NCI-H1105 treated with DMSO at 0.1 percent for 48 hours (cell line): ENCODE measurements around the gene MYCBPAP.

Source experiments
- DNase-seq: peaks from one replicate; lab custom pipeline; 2025; lab: John Stamatoyannopoulos, UW

Gene MYCBPAP

DNA sequence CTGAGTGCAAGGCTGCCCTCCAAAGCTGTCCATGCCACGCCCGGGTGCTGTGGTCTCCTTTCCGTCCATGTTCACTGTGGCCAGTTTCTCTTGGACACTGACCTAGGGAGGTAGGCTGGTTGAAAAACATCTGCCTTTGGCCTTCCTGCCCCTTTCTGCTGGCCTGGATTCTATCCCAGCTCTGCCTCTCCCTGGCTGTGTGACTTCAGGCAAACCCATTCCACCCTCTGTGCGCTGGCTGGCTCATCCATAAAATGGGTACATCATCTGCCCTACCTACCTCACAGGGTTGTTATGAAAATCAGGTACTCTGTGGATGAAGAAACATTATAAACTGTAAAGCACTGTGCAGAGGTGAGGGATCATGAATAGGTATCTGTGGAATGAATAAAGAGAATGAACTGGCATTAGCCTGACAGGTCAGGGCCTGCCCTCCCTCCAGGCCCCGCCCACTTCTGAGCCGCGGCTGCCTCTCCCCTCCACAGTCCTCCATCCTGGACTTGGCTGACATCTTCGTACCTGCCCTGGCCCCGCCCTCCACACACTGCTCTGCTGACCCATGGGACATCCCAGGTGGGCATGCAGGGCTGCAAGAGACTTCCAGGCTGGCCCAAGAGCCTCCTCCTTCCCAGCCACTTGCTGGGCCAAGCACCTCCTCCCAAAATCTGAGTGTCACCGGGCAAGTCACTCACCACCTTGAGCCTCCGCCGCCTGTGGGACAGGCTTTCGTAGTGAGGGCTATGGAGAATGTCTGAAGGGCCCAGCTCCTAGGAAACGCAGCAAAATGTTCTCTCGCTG lies 31.7 kb downstream of the MYCBPAP start:
- no peak for DNase-seq

DNA sequence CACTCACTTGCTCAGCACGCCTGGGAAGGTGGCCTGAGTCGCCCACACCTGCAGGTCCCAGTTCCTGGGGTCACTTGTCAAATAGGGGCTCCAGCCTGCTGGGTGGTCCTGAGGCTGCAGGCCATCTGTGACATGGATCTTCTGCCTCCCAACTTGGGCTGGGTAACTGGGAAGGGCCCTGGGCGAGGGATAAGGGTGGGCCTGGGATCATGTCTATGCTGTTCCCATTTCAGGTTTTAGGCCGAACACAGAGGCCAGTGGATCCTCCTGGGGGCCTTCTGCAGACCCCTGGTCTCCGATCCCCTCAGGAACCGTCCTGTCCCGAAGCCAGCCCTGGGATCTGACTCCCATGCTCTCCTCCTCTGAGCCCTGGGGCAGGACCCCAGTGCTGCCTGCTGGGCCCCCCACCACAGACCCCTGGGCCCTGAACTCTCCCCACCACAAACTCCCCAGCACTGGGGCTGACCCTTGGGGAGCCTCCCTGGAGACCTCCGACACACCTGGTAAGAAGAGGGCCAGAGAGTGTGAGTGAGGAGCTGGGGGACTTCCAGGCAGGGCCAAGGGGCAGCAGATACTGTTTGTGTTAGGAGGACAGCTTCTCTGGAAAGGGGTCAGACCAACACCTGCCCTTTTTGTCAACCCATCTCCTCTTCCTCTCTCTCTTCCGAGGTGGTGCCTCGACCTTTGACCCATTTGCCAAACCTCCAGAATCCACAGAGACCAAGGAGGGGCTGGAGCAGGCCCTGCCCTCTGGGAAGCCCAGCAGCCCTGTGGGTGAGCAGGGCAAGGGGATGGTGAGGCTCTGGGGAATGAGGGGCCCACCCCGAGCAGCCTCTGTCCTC lies 32.5 kb downstream of the MYCBPAP start:
- DNase-seq = no peak

DNA sequence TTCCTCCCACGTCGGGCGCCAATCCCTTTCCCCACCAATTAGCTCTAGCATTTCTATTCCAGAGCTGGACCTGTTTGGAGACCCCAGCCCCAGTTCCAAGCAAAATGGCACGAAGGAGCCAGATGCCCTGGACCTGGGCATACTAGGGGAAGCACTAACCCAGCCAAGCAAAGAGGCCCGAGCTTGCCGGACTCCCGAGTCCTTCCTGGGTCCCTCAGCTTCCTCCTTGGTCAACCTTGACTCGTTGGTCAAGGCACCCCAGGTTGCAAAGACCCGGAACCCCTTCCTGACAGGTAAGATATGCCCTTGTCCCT lies 33.1 kb downstream of the MYCBPAP start:
- no peak for DNase-seq

DNA sequence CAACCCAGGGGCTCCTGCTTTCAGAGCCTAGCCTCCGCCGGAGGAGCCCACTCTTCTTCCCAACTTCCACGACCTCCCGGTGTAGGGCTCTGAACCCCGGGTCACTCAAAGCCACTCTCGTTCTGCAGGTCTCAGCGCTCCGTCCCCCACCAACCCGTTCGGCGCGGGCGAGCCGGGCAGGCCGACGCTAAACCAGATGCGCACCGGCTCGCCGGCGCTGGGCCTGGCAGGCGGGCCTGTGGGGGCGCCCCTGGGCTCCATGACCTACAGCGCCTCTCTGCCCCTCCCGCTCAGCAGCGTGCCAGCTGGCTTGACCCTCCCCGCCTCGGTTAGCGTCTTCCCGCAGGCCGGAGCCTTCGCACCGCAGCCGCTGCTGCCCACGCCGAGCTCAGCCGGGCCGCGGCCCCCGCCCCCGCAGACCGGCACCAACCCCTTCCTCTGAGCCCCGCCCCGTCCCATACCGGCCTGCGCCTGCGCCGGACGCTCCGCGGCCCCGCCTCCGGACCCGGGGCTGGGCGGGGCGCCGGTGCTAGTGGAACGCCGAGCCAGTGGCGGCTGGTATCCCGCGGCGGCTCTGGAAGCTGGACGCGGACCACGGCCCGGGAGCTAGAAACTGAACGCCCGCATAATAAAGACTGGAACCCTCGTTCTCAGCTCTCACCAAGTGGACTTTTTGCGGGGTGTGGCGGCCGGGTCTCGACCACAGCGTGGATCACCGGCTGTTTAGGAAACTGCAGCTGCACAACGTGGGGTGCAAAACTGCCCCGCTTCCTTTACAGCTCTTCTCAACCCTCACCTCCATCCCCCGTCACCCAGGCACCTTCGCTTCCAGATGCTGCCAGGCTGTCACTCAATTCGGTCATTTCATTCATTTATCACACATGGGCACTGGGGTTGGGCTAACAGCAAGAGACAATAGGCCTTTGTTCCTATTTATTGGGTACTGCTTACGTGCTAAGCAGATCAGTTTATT lies 33.8 kb downstream of the MYCBPAP start:
- peak; percentile 55 for DNase-seq

DNA sequence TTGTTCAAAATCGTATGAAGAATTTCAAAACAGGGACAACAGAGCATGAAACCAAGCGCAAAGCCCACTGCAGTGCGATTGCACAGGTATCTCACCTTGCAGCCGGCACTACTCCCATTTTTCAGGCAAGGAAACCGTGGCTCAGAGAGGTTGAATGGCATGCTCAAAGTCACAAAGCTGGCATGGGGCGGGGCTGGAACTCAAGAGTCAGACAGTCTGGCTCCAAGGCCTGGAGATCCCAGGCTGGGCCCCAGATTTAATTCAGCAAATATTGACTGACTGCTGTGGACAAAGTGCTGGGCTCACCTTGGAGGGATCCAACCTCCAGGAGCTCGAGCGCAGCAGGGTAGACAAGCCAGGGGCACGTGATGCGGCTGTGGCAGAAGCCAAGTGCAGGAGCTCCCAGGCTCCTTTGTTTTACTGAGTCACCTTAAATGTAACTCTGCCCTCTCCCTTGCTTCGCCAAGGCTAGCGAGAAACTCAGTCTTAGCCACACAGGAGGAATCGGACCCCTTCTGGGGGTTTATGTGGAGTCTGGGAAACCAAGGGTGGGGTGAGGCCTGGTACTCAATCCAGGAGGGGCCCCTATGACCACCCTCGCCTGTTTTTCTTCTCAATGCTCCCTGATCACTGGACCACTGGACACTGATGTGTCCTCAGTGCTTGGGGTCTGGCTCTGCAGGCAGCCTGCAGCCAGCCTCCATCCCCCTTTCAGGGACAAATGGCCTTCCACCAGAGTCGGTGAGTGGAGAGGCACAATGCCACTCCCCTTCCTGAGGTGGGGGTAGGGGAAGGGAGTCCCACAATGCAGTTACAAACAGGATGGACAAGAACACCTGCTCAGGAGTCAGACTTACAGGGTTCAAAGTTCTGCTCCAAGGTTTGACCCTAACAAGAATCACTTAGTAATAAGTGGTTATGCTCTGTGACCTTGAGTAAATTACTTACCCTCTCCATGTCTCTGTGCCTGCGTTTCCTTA lies 34.8 kb downstream of the MYCBPAP start:
- peak; percentile 10 for DNase-seq

DNA sequence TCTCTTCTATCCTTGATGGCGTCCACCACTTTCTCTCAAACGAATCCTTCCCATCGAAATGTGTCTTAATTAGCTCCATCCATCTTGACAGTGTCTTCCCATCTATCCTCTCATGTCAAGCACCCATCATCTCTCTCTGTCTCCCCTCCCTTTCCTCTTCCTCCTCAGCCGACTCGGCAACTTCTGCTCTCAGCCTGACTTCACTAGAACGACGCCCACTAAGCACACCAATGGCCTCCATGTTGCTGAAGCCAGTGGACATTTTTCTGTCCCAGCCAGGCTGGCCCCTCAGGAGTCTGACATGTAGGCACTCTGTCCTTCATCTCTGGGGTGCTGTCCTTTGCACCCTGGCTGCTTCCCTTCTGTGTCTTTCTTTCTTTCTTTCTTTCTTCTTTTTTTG lies 36.3 kb downstream of the MYCBPAP start:
- no peak for DNase-seq

DNA sequence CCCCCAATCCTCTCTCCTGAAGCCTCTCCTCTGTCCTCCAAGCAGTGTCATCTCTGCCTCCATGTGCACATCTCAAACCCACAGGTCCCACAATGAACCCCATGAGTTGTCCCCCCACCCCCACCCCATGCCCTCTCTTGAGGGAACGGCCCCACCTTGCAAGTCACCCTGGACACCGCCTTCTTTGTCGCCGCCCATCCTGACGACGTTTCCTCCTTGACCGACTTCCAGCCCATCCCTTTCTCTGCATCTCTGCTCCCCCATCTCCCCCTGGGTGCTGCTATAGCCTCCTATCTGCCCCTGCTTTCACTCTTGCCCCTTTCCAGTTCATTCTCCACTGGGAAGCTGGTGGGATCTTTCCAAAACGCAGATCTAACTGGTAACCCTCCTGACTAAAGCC lies 37.1 kb downstream of the MYCBPAP start:
- DNase-seq = no peak

DNA sequence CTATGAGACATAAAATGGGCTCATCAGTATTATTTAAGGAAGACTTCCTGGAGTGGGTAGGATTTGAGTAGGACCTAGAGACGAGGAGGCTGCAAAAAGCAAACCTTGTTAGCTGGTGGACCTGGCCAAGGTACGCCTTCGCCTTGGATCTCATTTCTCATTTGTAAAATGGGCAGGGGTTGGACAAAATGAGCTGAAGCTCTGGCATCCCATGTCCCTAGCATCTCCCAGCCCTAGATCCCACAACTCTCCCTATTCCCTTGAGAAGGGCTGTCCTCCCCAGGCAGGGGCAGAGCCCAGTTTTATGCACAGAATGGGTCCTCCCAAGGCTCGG lies 38.4 kb downstream of the MYCBPAP start:
- DNase-seq = no peak

DNA sequence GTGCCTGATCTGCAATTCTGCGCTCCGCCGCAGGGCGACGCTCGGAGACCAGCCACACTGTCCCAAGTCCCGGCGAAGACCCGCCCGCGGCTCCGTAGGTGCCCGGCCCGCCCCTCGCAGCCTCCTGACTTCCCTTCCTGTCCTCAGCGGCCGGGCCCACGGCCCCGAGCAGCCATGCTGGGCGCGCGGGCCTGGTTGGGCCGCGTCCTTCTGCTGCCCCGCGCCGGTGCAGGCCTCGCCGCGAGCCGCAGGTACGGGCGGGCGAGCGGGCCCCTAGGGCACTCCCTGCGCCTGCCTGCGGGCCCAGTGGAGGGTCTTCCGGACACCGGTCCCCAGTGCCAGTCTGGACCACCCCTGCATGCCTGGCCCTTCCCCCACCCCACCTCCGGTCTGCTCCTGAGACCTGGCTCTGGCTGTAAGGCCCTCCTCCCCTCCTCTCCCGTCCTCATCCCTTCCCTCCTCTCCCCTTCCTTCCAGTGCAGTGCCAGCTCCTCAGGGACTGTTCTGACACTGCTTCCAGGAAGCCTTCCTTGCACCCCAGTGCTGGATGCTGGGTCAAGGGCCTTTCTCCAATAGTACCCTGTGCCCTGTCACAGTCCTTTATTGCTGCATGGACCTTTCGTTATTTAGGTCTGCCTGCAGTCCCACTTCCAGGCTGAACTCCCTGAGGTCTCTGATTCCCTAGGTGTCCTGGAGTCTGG lies 38.9 kb downstream of the MYCBPAP start, which contains the start of gene SPATA20:
SPATA20 (plus strand) TSS at position 140 of the 701 bp plus-strand sequence; CDS start at position 175, 35 bp downstream.
- peak; percentile 81 for DNase-seq

DNA sequence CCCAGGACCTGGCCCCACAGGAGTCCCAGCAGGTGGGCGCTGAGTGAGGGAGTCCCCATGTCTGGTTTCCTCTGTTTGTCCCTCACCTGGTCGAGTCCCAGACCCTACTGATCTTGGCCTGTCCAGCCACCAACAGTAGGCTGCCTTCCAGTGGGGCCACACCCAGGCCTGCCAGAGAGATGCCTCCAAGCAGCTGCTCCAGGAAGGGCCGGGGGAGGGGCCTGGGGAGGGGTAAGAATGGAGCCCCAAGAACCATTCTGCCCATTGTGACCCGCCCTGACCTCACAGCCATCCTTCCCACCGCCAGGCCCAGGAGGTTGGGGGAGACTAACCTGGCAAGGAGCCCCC lies 39.5 kb downstream of the MYCBPAP start:
- DNase-seq = no peak

DNA sequence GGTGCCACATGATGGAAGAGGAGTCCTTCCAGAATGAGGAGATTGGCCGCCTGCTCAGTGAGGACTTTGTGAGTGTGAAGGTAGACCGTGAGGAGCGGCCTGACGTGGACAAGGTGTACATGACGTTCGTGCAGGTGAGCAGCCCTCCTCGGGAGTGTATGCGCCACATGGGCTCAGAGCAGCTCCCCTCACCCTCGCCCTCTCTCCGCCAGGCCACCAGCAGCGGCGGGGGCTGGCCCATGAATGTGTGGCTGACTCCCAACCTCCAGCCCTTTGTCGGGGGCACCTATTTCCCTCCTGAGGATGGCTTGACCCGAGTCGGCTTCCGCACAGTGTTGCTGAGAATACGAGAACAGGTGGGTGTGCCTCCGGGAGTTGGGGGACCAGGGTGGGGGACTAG lies 40.6 kb downstream of the MYCBPAP start:
- no peak for DNase-seq

DNA sequence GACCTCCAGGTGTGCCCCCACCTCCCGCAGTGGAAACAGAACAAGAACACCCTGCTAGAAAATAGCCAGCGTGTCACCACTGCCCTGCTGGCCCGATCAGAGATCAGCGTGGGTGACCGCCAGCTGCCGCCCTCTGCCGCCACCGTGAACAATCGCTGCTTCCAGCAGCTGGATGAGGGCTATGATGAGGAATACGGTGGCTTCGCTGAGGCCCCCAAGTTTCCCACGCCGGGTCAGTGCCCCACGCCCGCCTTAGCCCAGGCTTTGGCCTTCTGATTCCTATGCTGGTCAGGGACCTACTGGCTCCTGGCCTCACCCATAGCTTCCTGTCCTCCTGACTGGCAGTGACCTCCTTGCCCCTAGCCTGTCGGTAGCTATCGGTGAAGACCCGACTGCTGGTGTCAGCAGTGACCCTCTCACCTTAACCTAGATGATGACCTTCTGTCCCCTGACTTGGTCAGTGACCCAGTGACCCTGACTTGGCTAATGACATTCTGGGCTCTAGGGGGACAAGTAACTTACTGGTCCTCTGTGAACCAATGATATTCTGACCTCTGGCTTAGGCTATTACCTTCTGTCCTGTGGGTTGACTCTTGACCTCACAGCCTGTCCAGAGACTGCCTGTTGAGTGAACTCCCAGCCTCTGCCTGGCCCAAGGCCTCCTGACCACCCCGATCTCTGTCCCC lies 41.2 kb downstream of the MYCBPAP start:
- DNase-seq = no peak

DNA sequence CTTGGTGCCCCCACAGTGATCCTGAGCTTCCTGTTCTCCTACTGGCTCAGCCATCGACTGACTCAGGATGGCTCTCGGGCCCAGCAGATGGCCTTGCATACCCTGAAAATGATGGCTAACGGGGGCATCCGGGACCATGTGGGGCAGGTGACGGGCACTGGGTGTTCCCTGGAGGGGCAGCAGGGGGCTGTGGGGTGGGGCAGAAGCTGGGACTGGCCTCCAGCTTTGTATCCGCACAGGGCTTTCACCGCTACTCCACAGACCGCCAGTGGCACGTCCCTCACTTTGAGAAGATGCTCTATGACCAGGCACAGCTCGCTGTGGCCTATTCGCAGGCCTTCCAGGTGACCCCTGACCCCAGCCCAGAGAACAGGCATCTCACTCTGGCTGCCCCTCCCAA lies 41.7 kb downstream of the MYCBPAP start:
- DNase-seq = no peak

DNA sequence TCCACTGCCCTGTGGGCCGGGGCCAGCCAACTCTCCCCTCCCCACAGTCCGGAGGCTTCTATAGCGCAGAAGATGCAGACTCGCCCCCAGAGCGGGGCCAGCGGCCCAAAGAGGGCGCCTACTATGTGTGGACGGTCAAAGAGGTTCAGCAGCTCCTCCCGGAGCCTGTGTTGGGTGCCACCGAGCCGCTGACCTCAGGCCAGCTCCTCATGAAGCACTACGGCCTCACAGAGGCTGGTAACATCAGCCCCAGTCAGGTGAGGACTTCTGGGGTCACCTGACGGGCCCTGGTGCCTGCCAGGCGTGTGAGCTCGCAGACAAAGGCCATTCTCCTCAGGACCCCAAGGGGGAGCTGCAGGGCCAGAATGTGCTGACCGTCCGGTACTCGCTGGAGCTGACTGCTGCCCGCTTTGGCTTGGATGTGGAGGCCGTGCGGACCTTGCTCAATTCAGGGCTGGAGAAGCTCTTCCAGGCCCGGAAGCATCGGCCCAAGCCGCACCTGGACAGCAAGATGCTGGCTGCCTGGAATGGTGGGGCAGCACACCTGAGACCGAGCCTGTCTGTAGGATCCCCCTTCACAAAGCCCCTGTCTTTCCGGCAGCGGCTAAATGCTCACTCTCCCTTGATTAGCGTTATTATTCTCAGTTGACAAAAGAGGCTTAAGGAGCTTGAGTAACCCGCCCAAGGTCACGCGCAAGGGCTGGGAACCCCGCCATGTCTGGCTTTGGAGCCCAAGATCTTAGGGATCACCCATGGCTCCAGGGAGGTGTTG lies 42.6 kb downstream of the MYCBPAP start:
- DNase-seq = peak; percentile 39

DNA sequence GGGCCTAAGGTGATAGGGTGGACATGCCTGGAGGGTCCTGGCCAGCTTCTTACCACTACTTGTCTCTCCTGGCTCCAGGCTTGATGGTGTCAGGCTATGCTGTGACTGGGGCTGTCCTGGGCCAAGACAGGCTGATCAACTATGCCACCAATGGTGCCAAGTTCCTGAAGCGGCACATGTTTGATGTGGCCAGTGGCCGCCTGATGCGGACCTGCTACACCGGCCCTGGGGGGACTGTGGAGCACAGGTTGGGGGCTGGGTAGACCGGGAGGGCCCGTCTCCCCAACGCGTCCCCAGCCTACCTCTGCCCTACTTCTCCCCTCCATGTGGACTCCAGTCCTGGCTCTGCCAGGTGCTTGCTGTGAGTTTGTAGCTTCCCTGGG lies 43.2 kb downstream of the MYCBPAP start:
- DNase-seq = no peak

DNA sequence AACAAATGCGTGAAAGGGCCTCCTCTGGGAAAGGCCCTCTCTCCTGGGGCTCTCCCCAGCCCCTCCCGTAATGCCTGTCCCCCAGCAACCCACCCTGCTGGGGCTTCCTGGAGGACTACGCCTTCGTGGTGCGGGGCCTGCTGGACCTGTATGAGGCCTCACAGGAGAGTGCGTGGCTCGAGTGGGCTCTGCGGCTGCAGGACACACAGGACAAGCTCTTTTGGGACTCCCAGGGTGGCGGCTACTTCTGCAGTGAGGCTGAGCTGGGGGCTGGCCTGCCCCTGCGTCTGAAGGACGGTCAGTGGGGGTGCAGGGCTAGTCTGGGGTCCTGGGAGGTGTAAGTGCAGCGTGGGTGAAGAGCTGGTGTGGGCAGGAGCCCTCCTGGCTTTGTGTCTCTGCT lies 43.6 kb downstream of the MYCBPAP start:
- no peak for DNase-seq

DNA sequence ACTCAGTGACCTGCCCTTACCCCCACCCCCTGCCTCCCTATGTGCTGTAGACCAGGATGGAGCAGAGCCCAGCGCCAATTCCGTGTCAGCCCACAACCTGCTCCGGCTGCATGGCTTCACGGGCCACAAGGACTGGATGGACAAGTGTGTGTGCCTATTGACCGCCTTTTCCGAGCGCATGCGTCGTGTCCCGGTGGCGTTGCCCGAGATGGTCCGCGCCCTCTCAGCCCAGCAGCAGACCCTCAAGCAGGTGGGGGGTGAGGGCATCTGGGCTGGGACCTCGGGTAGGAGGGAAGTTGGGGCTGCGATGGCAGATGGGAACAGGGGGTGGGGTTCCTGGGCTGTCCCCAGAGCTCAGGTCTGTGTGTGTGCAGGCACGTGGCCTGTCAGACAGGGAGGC lies 46.0 kb downstream of the MYCBPAP start:
- DNase-seq = no peak

DNA sequence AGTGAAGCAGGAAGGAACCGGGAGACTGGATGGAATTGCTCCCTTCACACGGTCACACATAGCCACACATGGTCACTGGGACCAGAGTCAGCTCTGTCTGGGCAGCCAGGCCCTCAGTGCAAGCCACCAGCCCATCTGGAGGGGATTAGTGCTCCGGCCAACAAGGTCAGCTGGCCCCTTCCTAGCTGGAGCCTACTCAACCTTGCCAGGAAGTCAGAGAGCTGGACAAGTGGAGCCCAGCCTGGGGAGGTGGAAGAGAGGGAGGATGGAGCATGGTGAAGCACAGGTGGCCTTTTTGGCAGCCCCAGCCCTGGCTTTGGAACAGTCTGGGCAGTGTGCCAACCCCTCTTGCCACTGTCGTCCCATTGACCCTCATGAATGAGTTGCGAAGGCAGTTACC lies 48.6 kb downstream of the MYCBPAP start:
- DNase-seq = peak; percentile 78

DNA sequence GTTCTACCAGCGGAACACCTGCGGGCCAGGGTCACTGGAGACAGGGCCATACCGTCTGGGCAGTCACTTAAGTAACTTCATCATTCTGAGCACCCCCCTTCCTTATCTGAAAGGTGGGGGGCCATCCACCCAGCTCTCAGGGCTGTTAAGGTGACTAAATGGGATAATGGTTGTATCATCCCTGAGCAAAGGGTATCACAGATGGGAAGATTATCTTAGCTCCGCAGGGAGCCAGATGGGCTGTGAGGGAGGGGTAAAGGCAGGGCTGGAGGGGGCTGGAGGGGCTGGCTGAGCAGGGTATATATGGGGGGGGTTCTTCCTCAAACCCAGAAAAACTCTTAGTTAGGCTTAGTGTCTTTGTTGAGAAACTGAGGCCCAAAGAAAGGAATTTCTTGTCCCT lies 49.4 kb downstream of the MYCBPAP start:
- no peak for DNase-seq
